Upper lobe of left lung (tissue), 6 donors: ENCODE results near the gene ST6GALNAC6. TPM values are rescaled to one million over a fixed set of nuclear protein-coding genes. Genes with fewer than 3 reads are reported as not detected.

Experiments
- ATAC-seq, 2 donors: fragments of 200-7000 bp; cut with Tn5 transposase; one replicate each; pipeline ENCODE4 v1.9.1; 2022; ENCODE audit warnings: mild to moderate bottlenecking in 2 of 2, moderate library complexity in 2 of 2; ENCODE audit not compliant: low FRiP score in 2 of 2
- DNase-seq, 2 donors: peaks; one replicate each; pipeline ENCODE4 v3.0.0-alpha.2; 2019 to 2020
- H3K27ac ChIP-seq, 4 donors: fragments of 200-600 bp; sonication (generic); one replicate each; pipeline ENCODE4 v1.5.1; 2016 to 2019
- H3K27me3 ChIP-seq, 4 donors: fragments of 200-600 bp; sonication (generic); one replicate each; pipeline ENCODE4 v1.5.1; 2017 to 2019
- H3K36me3 ChIP-seq, 4 donors: fragments of 200-600 bp; sonication (generic); one replicate each; pipeline ENCODE4 v1.5.1; 2016 to 2019
- H3K4me1 ChIP-seq, 4 donors: fragments of 200-600 bp; sonication (generic); one replicate each; pipeline ENCODE4 v1.5.1; 2018 to 2019
- H3K4me3 ChIP-seq, 4 donors: fragments of 200-600 bp; sonication (generic); one replicate each; pipeline ENCODE4 v1.5.1; 2017 to 2019; ENCODE audit warnings: mild to moderate bottlenecking in 2 of 4, moderate library complexity in 1 of 4
- H3K9me3 ChIP-seq, 4 donors: fragments of 200-600 bp; sonication (generic); one replicate each; pipeline ENCODE4 v1.5.1; 2018 to 2019
- CTCF ChIP-seq, 6 experiments: fragments of 450-650 bp in 4 of 6; fragments of 200-600 bp in 2 of 6; sonication (generic) in 2 of 6; IDR thresholded peaks; one replicate each; pipeline ENCODE4 v1.5.1; 2016 to 2019; ENCODE audit warnings: antibody characterized with exemption in 6 of 6
- EP300 ChIP-seq, 4 donors: sonication (generic); formaldehyde crosslinking; IDR thresholded peaks; one replicate each; pipeline ENCODE4 v1.5.1; 2017; ENCODE audit warnings: antibody characterized with exemption in 4 of 4, control low read depth in 2 of 4
- POLR2A ChIP-seq, 4 donors: fragments of 450-650 bp; IDR thresholded peaks; one replicate each; pipeline ENCODE4 v1.5.1; 2016 to 2017; ENCODE audit warnings: antibody characterized with exemption in 4 of 4, mild to moderate bottlenecking in 2 of 4
- POLR2AphosphoS5 ChIP-seq, 2 donors: sonication (generic); formaldehyde crosslinking; IDR thresholded peaks; one replicate each; pipeline ENCODE4 v1.5.1; 2017; ENCODE audit warnings: antibody characterized with exemption in 2 of 2
- WGBS, 2 donors: methylation state at CpG; one replicate each; pipeline ENCODE4 v1.1.5; 2017 to 2018; 5-methylcytosine and 5-hydroxymethylcytosine counted together
- total RNA-seq, 6 donors: library from RNA; depleted of rRNA in 4 of 6; stranded (reverse); fragments of >200 nt in 4 of 6; gene quantifications; one replicate each; pipeline versions ENCODE4 v1.1.0 to v1.2.1, GENCODE V29; 2016 to 2021
- donor health status: DM: no; HTN: no; CAD: no; lungs with moderate emphysema.
- donor health status: DM: no; HTN: yes; CAD: no; lungs with severe emphysema.

ST6GALNAC6 gene
- total RNA-seq, 6 donors from 2014 or later: 67.3 to 117 (median 85.2) TPM

- Histone ChIP-seq H3K36me3 (peaks cover 32 to 80% (median 59%) of the 10 kb centered on the region in 4 donors), H3K27ac (no peak overlapping the region), H3K4me3 (no peak overlapping the region), H3K4me1 (peaks cover 20 to 24% (median 23%) of the 10 kb centered on the region in 4 donors), H3K27me3 (no peaks in the 10 kb centered on the region), H3K9me3 (peaks cover 0 to 12% (median 4%) of the 10 kb centered on the region in 4 donors)
- DNase-seq (no peak), ATAC-seq (no peak)
- WGBS, 2 donors: 98% methylated on average over 4 of the region's 4 CpGs
- TF ChIP-seq POLR2A (IDR thresholded peaks at IDR 0.05) (no peak), CTCF (IDR thresholded peaks at IDR 0.05) (no peak), EP300 (IDR thresholded peaks at IDR 0.05) (no peak), POLR2AphosphoS5 (IDR thresholded peaks at IDR 0.05) (no peak)
These were observed 6.0 kb downstream of the ST6GALNAC6 start for GRCh38 chr9:127893392-127893791.

GRCh38 chr9:127892831-127893230 is 6.6 kb downstream of the ST6GALNAC6 start:
- Histone ChIP-seq H3K4me1 (peaks cover 15 to 18% (median 17%) of the 10 kb centered on the region in 4 donors), H3K27ac (no peak overlapping the region), H3K27me3 (no peaks in the 10 kb centered on the region), H3K4me3 (no peak overlapping the region), H3K9me3 (peaks cover 0 to 12% (median 4%) of the 10 kb centered on the region in 4 donors), H3K36me3 (peaks cover 32 to 85% (median 62%) of the 10 kb centered on the region in 4 donors)
- 97% methylated on average over 6 of the region's 6 CpGs for WGBS, 2 donors
- DNase-seq (no peak), ATAC-seq (no peak)
- TF ChIP-seq POLR2A (IDR thresholded peaks at IDR 0.05): no peak
- no peak for TF ChIP-seq CTCF (IDR thresholded peaks at IDR 0.05)
- no peak for TF ChIP-seq POLR2AphosphoS5 (IDR thresholded peaks at IDR 0.05)
- no peak for TF ChIP-seq EP300 (IDR thresholded peaks at IDR 0.05)

- H3K4me3 ChIP-seq: no peak overlapping the region
- H3K9me3 ChIP-seq: peaks cover 0 to 12% (median 4%) of the 10 kb centered on the region in 4 donors
- H3K27me3 ChIP-seq: no peaks in the 10 kb centered on the region
- H3K4me1 ChIP-seq: peaks cover 0 to 5% (median 1%) of the 10 kb centered on the region in 4 donors
- TF ChIP-seq EP300 (IDR thresholded peaks at IDR 0.05) (no peak), CTCF (IDR thresholded peaks at IDR 0.05) (no peak), POLR2AphosphoS5 (IDR thresholded peaks at IDR 0.05) (no peak), POLR2A (IDR thresholded peaks at IDR 0.05) (no peak)
- no peak overlapping the region for H3K27ac ChIP-seq
- H3K36me3 ChIP-seq: peaks cover 32 to 90% (median 72%) of the 10 kb centered on the region in 4 donors
- WGBS, 2 donors: 95 to 98% methylated on average over 3 of the region's 3 CpGs
- ATAC-seq: no peak
- DNase-seq: no peak
These were observed 9.3 kb downstream of the ST6GALNAC6 start for GRCh38 chr9:127890053-127890452.

GRCh38 chr9:127887792-127888191 is 11.6 kb downstream of the ST6GALNAC6 start:
- no peak for ATAC-seq

More at GRCh38 chr9:127887792-127888191, 11.6 kb downstream of the ST6GALNAC6 start:
- H3K27ac ChIP-seq: no peak overlapping the region
- no peak overlapping the region for H3K4me3 ChIP-seq
- H3K27me3 ChIP-seq: no peaks in the 10 kb centered on the region
- peaks cover 13 to 71% (median 52%) of the 10 kb centered on the region in 4 donors for H3K36me3 ChIP-seq
- peaks cover 0 to 2% (median under 1%) of the 10 kb centered on the region in 4 donors for H3K9me3 ChIP-seq
- WGBS, 2 donors: 91 to 93% methylated on average over 2 of the region's 2 CpGs
- H3K4me1 ChIP-seq: peaks cover 5 to 16% (median 13%) of the 10 kb centered on the region in 4 donors
- TF ChIP-seq POLR2AphosphoS5 (IDR thresholded peaks at IDR 0.05) (no peak), EP300 (IDR thresholded peaks at IDR 0.05) (no peak), CTCF (IDR thresholded peaks at IDR 0.05) (no peak), POLR2A (IDR thresholded peaks at IDR 0.05) (no peak)
- no peak for DNase-seq
